Astrocyte of the hippocampus (primary cell): ENCODE measurements around the gene PLCD1.

Experiments
- DNase-seq: peaks from one replicate; pipeline ENCODE4 v3.0.0; 2011; ENCODE audit warnings: low read depth, low spot score

The PLCD1 gene

GRCh38 chr3:38016847-38017444, 12.5 kb downstream of the PLCD1 start:
- no peak for DNase-seq

DNA sequence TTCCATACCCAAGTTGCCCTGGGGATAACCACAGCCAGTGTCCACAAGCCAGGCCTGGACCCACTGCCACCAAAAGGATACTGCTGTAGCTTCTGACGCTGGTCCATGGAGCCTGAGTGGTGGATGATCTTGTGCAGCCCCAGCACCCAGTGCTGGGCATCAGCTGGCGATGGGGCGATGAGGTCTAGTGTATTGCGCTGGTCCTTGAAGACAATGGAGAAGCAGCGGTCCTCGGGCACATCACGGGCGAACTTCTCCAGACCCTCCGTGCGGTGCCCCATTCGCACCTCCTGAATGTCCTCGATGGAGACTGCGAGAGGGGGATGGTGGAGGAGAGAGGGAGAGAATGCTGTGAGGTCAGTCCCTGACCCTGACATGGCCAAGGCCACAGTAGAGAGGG, 13.0 kb downstream of the PLCD1 start:
- DNase-seq: no peak

DNA sequence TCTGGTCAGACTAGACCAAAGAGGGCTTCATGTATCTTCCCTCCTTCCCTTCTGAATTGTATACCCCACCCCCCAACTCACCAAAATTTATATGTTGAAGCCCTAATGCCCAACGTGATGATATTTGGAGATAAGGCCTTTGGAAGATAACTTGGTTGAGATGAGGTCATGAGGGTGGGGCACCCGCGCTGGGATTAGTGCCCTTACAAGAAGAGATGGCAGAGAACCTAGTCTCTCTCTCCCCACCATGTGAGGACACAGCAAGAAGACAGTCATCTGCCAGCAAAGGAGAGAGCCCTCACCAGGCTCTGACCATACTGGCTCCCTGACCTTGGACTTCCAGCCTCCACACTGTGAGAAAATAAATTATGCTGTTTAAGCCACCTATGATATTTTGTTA, 13.5 kb downstream of the PLCD1 start:
- no peak for DNase-seq

GRCh38 chr3:38015485-38015884, 14.0 kb downstream of the PLCD1 start:
- DNase-seq: no peak

DNA sequence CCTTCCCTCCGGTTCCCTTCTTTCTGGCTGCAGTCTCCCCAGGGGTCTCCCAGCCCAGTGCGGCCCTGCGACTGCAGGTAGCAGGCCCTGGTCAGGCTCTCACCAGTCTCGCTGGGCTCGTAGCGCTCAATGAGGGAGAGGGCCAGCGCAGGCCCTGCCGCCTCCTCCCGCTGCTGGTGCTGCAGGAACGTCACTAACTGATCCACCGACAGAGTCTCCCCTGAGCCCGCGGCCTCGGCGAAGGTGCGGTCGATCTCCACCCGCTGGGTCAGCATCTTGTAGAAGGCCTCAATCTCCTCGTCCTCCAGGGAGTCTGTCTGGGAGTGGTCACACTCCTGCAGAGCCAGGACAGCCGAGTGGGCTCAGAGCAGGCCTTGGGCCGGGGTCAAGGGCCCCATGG, 18.3 kb downstream of the PLCD1 start:
- DNase-seq: no peak

DNA sequence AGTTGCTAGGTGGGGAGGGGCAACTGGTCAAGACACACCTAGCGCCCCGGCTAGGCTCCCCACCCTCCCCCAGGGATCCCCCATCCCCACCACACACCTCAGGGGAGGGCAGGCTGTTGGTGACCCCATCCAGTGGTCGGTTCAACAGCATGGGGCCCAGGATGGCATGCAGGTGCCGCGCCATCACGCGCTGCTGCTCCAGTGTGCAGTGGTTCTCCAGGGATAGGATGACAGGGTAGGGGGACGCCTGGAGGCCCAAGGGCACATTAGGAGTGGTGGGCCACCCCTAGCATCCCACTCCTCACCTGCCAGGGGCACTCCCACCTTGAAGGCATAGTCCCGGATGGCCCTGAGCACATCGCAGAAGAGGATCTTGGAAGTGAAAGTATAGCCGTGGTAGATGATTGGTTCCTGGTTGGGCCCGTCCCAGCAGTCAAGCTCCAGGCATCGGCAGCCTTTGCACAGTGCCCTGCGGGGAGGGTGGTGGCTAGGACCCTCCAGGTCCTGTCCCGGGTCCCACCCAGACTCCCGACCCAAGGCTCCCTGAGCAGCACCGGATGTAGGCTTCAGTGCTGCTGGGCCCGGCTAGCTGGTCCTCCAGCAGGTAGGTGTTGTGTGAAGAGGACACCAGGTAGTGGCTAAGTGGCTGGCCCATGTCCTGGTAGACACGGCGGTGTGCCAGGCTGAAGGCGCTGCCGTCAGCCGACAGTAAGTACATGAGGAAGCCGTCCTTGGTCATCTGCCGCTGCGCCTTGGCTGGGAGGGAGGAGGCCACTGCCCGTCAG, 19.4 kb downstream of the PLCD1 start:
- DNase-seq: no peak

GRCh38 chr3:38008971-38009580, 20.4 kb downstream of the PLCD1 start:
- no peak for DNase-seq

GRCh38 chr3:38008191-38008701, 21.2 kb downstream of the PLCD1 start:
- DNase-seq: no peak

GRCh38 chr3:38007754-38008090, 21.7 kb downstream of the PLCD1 start:
- no peak for DNase-seq

- no peak for DNase-seq
These were observed 22.9 kb downstream of the PLCD1 start for GRCh38 chr3:38006445-38006995.

DNA sequence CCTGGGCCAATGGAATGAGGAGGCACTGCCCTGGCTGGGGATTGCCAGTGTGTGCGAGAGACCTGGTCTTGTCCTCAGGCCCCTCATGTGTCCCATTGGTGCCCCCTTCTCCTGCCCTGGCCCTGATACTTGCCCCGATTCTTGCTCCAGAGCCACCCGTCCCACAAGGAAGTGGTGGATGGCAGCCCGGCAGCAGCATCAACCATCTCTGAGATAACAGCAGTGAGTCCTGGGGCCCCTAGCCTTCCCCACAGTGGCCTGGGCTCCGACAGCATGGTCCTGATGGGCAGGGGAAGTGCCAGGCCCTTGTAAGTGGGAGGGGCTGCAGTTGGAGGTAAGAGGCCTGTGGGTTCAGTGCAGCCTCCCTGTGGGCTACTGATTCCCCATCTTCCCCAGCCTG, 23.4 kb downstream of the PLCD1 start:
- DNase-seq: no peak

GRCh38 chr3:38005076-38006020, 24.1 kb downstream of the PLCD1 start:
- DNase-seq: peak; percentile 92

DNA sequence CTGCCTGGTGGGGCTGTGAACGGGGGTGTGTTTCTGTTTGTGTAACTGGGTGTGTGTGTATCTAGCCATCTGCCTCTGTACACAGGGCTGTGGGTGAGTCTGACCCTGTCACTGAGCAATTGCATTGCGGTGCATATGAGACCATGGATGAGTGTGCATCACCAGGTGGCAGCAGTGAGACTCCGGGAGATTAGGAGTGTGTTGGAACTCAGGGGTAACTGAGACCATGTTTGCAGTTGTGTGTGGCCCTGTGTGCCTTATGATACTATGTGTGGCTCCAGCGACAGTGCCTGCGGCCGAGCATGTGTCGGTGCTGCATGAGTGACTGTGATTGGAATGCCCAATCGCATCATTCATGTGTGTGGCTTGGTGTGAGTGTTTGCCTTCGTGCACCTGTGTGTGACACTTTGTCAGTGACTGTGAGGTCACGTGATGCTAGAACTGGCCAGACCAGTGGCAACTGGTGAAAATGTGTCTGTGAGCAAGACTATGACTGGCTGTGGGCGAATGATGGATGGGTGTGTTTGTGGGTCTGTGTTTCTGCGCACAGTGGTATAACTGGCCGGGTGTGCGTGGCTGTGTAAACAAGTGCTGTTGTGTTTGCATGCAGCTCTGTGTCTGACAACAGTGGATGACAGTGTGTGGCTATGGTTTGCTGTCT, 24.9 kb downstream of the PLCD1 start:
- peak; percentile 83 for DNase-seq

GRCh38 chr3:38003817-38004414, 25.5 kb downstream of the PLCD1 start:
- no peak for DNase-seq

DNA sequence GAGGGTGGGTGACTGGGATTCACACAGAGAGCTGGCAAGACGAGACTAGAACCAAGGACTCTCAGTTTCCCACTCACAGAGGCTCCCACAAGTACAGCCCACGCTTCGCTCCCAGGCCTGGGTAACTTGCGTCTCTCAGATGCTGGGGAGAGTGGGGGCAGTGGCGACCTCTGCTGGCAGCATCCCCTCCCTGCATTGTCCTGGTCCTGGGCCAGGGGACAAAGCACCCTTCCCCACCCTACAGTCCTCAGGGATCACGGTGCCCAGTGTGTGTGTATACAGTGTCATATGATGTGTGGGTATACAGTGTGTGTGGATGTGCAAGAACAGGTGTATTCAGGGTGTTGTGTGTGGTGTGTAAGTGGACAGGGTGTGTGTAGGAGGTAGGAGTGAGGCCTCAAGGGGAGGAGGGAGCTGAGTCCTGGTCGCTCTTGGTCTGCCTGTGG, 26.0 kb downstream of the PLCD1 start:
- DNase-seq: peak; percentile 77

GRCh38 chr3:38002940-38003339, 26.5 kb downstream of the PLCD1 start:
- no peak for DNase-seq

- no peak for DNase-seq
These were observed 27.1 kb downstream of the PLCD1 start for GRCh38 chr3:38002291-38002876.

DNA sequence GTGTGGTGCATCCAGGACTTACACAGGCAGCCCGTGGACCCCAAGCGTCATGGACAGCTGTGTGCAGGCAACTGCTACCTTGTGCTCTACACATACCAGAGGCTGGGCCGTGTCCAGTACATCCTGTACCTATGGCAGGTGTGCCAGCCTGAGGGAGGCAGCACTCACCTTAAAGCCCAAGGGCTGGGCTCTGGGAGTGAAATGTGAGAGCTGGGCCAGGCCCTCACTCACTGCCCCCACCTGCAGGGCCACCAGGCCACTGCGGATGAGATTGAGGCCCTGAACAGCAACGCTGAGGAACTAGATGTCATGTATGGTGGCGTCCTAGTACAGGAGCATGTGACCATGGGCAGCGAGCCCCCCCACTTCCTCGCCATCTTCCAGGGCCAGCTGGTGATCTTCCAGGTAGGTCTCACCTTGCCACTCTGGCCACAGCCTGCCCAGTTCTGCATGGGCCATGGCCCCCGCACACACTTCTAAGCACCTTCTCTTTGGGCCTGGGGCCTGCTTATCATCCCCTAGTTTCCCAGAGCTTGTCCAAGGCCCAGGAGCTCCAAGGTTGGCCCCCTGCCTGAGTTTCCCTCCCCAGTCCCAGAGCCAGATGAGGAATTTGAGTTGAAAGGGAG, 27.9 kb downstream of the PLCD1 start:
- DNase-seq: no peak

DNA sequence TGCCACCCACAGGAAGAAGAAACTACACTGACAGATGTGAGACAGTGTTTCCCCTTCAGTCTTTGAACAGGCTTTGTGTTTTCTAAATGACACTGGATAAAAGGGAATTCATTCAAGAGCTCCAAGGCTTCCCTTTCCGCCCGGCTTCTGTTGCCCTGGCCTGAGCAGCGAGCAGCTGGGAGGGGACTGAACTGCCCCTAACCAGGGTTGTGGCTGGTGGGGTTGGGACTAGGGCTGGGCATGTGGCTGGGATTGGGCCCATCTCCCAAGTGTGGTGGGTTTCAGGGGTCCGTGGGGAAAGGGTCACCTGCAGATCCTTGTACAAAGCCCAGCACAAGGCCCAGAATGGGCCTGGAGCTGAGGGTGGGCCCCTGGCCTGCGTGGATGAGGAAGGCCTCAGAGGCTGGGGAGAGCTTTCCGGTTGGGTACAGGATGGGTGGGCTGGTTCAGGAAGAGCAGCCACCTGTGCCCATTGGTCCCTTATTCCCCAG, 28.4 kb downstream of the PLCD1 start:
- DNase-seq: no peak
